CD4-positive, alpha-beta memory T cell (primary cell): ENCODE data around the gene CKS1B. TPM values are rescaled to one million over a fixed set of nuclear protein-coding genes. Genes with fewer than 3 reads are reported as not detected.
"Not testable (repeated sequence)": the region's sequence is repeated elsewhere in the genome, so short reads cannot be mapped to it uniquely, and the experiment has no call there.

Experiments used
- CTCF ChIA-PET: fragments of 350-600 bp; sonication (Branson Sonifier 250); formaldehyde crosslinking; loops from one replicate; lab custom pipeline; 2021; ENCODE audit warnings: inconsistent platforms; ENCODE audit not compliant: partially characterized antibody; lab: Charles Lee
- POLR2A ChIA-PET: fragments of 350-600 bp; sonication (Branson Sonifier 250); formaldehyde crosslinking; loops from one replicate; lab custom pipeline; 2021; ENCODE audit not compliant: partially characterized antibody; lab: Charles Lee
- DNase-seq, 5 donors: peaks; one replicate each; pipeline versions ENCODE4 v3.0.0 to v3.0.0-alpha.2; 2020 to 2022; ENCODE audit warnings: mixed read lengths in 1 of 5
- H3K27ac ChIP-seq: one replicate; pipeline ENCODE4 v1.7.0; 2013; ENCODE audit warnings: low read depth, low read length
- H3K27me3 ChIP-seq: 2 replicates; pipeline ENCODE4 v1.7.0; 2013; ENCODE audit warnings: mild to moderate bottlenecking, low read length, moderate library complexity; ENCODE audit not compliant: insufficient read depth
- H3K36me3 ChIP-seq: 2 replicates; pipeline ENCODE4 v1.7.0; 2013; ENCODE audit warnings: mild to moderate bottlenecking, low read length, moderate library complexity; ENCODE audit not compliant: insufficient read depth
- H3K4me1 ChIP-seq: 2 replicates; pipeline ENCODE4 v1.7.0; 2013; ENCODE audit warnings: mild to moderate bottlenecking, low read length, moderate library complexity; ENCODE audit not compliant: insufficient read depth
- H3K4me3 ChIP-seq, 2 donors: one replicate each; pipeline ENCODE4 v1.7.0; 2013; ENCODE audit warnings: low read length in 2 of 2, mild to moderate bottlenecking in 1 of 2
- H3K9me3 ChIP-seq, 2 donors: one replicate each; pipeline ENCODE4 v1.7.0; 2013; ENCODE audit warnings: low read length in 2 of 2, control low read depth in 1 of 2; ENCODE audit not compliant: control insufficient read depth in 1 of 2
- H3K27ac Mint-ChIP-seq, 7 donors: one replicate each; pipeline ENCODE4 v1.8.0; 2020 to 2021; ENCODE audit warnings: mixed read lengths in 7 of 7, mild to moderate bottlenecking in 6 of 7, inconsistent platforms in 3 of 7, moderate library complexity in 3 of 7
- H3K27me3 Mint-ChIP-seq, 2 donors: one replicate each; pipeline ENCODE4 v1.8.0; 2020 to 2021; ENCODE audit warnings: mixed read lengths in 2 of 2
- H3K36me3 Mint-ChIP-seq, 2 donors: one replicate each; pipeline ENCODE4 v1.8.0; 2020 to 2021; ENCODE audit warnings: mixed read lengths in 2 of 2, inconsistent platforms in 1 of 2, mild to moderate bottlenecking in 1 of 2
- H3K4me1 Mint-ChIP-seq, 4 donors: one replicate each; pipeline ENCODE4 v1.8.0; 2020 to 2021; ENCODE audit warnings: mixed read lengths in 4 of 4, mild to moderate bottlenecking in 1 of 4
- H3K4me3 Mint-ChIP-seq, 8 donors: one replicate each; pipeline ENCODE4 v1.8.0; 2020 to 2021; ENCODE audit warnings: mixed read lengths in 8 of 8, mild to moderate bottlenecking in 7 of 8, moderate library complexity in 6 of 8, inconsistent platforms in 3 of 8
- H3K9me3 Mint-ChIP-seq, 8 donors: one replicate each; pipeline ENCODE4 v1.8.0; 2020 to 2021; ENCODE audit warnings: mixed read lengths in 8 of 8, mild to moderate bottlenecking in 5 of 8, inconsistent platforms in 3 of 8, moderate library complexity in 1 of 8
- intact Hi-C: fragments of 100-400 bp; cut with micrococcal nuclease; formaldehyde crosslinking; loops from one replicate; pipeline ENCODE4 v1.15.1; 2023
- polyA plus RNA-seq, 2 donors: library from polyadenylated mRNA; unstranded; fragments of 300-500 nt; fragmentation: Illumina TruSeq; gene quantifications; one replicate each; pipeline ENCODE4 v1.2.3, GENCODE V29; 2021
- total RNA-seq, 2 experiments: library from RNA; stranded (reverse); gene quantifications; one replicate each; pipeline ENCODE4 v1.2.3, GENCODE V29; 2021

CKS1B gene
- total and polyA plus RNA-seq, 4 experiments from 2014 or later: 12.2 to 67.9 (median 31.6) TPM

GRCh38 chr1:154993572-154994268, 19.2 kb downstream of the CKS1B start, which contains the start of gene LENEP:
Gene LENEP (plus strand): TSS chr1:154993586. CDS start chr1:154993608, 22 bp downstream.
- Histone ChIP-seq H3K27me3 (no peaks in the 10 kb centered on the region), H3K27ac (no peak within 1 kb of the TSS), H3K4me3 (no peak within 1 kb of the TSS), H3K9me3 (no peaks in the 10 kb centered on the region), H3K4me1 (peaks cover 24% of the 10 kb centered on the region), H3K36me3 (peaks cover 17% of the 10 kb centered on the region)
- Mint-ChIP-seq H3K9me3 (peaks cover 0 to 3% (median 0%) of the 10 kb centered on the region in 8 donors), H3K4me3 (peak within 1 kb of the TSS in 1 of 8 donors; percentile 54), H3K4me1 (peaks cover 19 to 32% (median 25%) of the 10 kb centered on the region in 4 donors), H3K36me3 (peaks cover 12 to 27% of the 10 kb centered on the region in 2 donors), H3K27me3 (no peaks in the 10 kb centered on the region), H3K27ac (peak within 1 kb of the TSS in 3 of 7 donors; percentile 29 to 47 (median 40))
- intact Hi-C loops: no loop called here
- no peak for DNase-seq
- ChIA-PET POLR2A (interaction anchor here (0.6 to 38.9 kb wide), 7 partner anchors 8 to 179 kb away, joined by 3 to 1543 read pairs (median 7); partner anchors contain the start of genes CKS1B, FLAD1, KRTCAP2 and PBXIP1), CTCF (interaction anchor here (0.9 to 16.3 kb wide), 10 partner anchors 10 to 59 kb away, joined by 3 to 381 read pairs (median 4); partner anchors contain the start of genes ADAM15, FLAD1, PBXIP1 and PYGO2)

GRCh38 chr1:154994269-154994587, 19.7 kb downstream of the CKS1B start:
- Mint-ChIP-seq H3K9me3 (peaks cover 0 to 3% (median 0%) of the 10 kb centered on the region in 8 donors), H3K36me3 (peaks cover 8 to 22% of the 10 kb centered on the region in 2 donors), H3K4me3 (no peak overlapping the region), H3K27ac (peak overlapping the region in 2 of 7 donors; percentile 29 to 40), H3K27me3 (no peaks in the 10 kb centered on the region), H3K4me1 (peaks cover 19 to 32% (median 25%) of the 10 kb centered on the region in 4 donors)
- ChIA-PET CTCF (interaction anchor here (0.9 to 16.3 kb wide), 8 partner anchors 10 to 57 kb away, joined by 3 to 381 read pairs (median 6); partner anchors contain the start of genes ADAM15, FLAD1, PBXIP1 and PYGO2), POLR2A (interaction anchor here (0.5 to 38.9 kb wide), 6 partner anchors 8 to 860 kb away, joined by 4 to 1543 read pairs (median 8); partner anchors contain the start of genes CKS1B, FLAD1, PBXIP1 and PMVK)
- DNase-seq: no peak
- Histone ChIP-seq H3K27ac (no peak overlapping the region), H3K27me3 (no peaks in the 10 kb centered on the region), H3K9me3 (no peaks in the 10 kb centered on the region), H3K4me3 (no peak overlapping the region), H3K36me3 (peaks cover 12% of the 10 kb centered on the region), H3K4me1 (peaks cover 25% of the 10 kb centered on the region)
- intact Hi-C loops: no loop called here

GRCh38 chr1:154994591-154994990, 20.1 kb downstream of the CKS1B start:
- peak overlapping the region in 2 of 7 donors; percentile 18 to 40 for H3K27ac Mint-ChIP-seq
- intact Hi-C loops: no loop called here
- peaks cover 17 to 31% (median 25%) of the 10 kb centered on the region in 4 donors for H3K4me1 Mint-ChIP-seq

DNA sequence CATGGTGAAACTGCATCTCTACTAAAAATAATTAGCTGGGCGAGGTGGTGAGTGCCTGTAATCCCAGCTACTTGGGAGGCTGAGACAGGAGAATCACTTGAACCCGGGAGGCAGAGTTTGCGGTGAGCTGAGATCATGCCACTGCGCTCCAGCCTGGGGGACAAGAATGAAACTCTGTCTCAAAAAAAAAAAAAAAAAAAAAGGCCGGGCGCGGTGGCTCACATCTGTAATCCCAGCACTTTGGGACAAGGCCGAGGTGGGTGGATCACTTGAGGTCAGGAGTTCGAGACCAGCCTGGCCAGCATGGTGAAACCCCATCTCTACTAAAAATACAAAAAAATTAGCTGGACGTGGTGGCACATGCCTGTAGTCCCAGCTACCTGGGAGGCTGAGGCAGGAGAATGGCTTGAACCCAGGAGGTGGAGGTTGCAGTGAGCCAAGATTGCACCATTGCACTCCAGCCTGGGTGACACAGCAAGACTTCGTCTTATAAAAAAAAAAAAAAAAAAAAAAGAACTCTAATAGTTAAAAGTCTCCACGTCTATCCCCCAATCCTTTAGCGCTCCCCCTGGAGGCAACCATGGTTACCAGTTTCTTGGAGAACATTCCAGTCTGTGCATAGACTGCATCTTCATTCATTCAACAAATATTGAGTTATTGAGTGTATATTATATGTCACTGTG, 21.0 kb downstream of the CKS1B start:
- H3K9me3 ChIP-seq, H3K9me3 Mint-ChIP-seq, DNase-seq, H3K27ac Mint-ChIP-seq, intact Hi-C loops, H3K27me3 ChIP-seq, H3K36me3 ChIP-seq, H3K4me3 ChIP-seq, H3K4me3 Mint-ChIP-seq, H3K27ac ChIP-seq, H3K27me3 Mint-ChIP-seq: not testable (repeated sequence)
- H3K4me1 ChIP-seq: peaks cover 29% of the 10 kb centered on the region
- ChIA-PET POLR2A (interaction anchor here (0.8 to 38.9 kb wide), 4 partner anchors 9 to 25 kb away, joined by 3 to 1543 read pairs (median 36); partner anchors contain the start of genes CKS1B, FLAD1, PBXIP1 and PYGO2), CTCF (interaction anchor here (0.6 to 16.3 kb wide), 11 partner anchors 12 to 753 kb away, joined by 3 to 381 read pairs (median 3); partner anchors contain the start of genes ADAM15, FLAD1 and PYGO2)
- Mint-ChIP-seq H3K36me3 (peaks cover 0 to 15% of the 10 kb centered on the region in 2 donors), H3K4me1 (peaks cover 20 to 35% (median 29%) of the 10 kb centered on the region in 4 donors)

More at GRCh38 chr1:154994591-154994990, 20.1 kb downstream of the CKS1B start:
- Mint-ChIP-seq H3K27me3 (no peaks in the 10 kb centered on the region), H3K36me3 (peaks cover 4 to 18% of the 10 kb centered on the region in 2 donors), H3K9me3 (peaks cover 0 to 3% (median 0%) of the 10 kb centered on the region in 8 donors), H3K4me3 (no peak overlapping the region)
- Histone ChIP-seq H3K27me3 (no peaks in the 10 kb centered on the region), H3K27ac (no peak overlapping the region), H3K9me3 (no peaks in the 10 kb centered on the region), H3K4me1 (peaks cover 23% of the 10 kb centered on the region), H3K4me3 (no peak overlapping the region), H3K36me3 (peaks cover 10% of the 10 kb centered on the region)
- no peak for DNase-seq
- ChIA-PET CTCF (interaction anchor here (0.6 to 16.3 kb wide), 6 partner anchors 11 to 188 kb away, joined by 3 to 381 read pairs (median 10); partner anchors contain the start of genes ADAM15, FLAD1 and PYGO2), POLR2A (interaction anchor here (0.5 to 38.9 kb wide), 5 partner anchors 13 to 861 kb away, joined by 4 to 1543 read pairs (median 10); partner anchors contain the start of genes CKS1B, FLAD1, PBXIP1 and PMVK)

DNA sequence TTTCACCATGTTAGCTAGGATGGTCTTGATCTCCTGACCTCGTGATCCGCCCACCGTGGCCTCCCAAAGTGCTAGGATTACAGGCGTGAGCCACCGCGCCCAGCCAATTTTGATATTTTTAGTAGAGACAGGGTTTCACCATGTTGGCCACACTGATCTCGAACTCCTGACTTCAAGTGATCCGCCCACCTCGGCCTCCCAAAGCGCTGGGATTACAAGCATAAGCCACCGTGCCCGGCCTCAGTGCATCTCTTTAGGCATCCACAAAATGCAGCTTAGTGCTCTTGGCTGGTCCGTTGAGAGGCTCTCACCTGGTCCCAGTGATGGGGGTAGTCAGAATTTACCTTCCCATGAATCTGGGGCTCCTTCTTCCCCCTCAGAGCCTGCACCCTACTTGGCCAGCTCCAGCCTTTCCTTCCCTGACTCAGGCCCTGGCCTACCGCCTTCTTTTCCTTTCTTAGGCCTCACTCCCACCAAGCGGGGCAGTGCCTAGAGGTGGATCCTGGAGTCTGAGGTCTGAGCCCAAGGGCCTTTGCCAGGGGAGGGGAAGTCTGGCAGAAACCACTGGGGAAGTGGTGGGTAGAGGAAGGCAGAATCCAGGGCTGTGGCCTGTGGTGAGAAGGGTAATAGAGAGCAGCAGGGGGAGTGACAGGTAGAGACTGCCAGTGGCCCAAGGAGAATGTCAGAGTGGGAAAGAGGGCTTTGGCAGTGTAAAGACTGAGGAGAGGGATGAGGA, 22.7 kb downstream of the CKS1B start:
- Mint-ChIP-seq H3K9me3 (peaks cover 0 to 3% (median 0%) of the 10 kb centered on the region in 8 donors), H3K36me3 (peaks cover 0 to 19% of the 10 kb centered on the region in 2 donors), H3K4me1 (peaks cover 20 to 36% (median 31%) of the 10 kb centered on the region in 4 donors), H3K27ac (peak overlapping the region in 6 of 7 donors; percentile 33 to 90 (median 46)), H3K27me3 (no peaks in the 10 kb centered on the region), H3K4me3 (peak overlapping the region in 5 of 8 donors; percentile 21 to 69 (median 42))
- ChIA-PET CTCF (interaction anchor here (1.0 to 16.3 kb wide), 8 partner anchors 9 to 88 kb away, joined by 3 to 381 read pairs (median 5); partner anchors contain the start of genes ADAM15, CKS1B and SHC1), POLR2A (interaction anchor here (0.5 to 38.9 kb wide), 5 partner anchors 10 to 146 kb away, joined by 3 to 1543 read pairs (median 67); partner anchors contain the start of genes CKS1B, FLAD1, PBXIP1 and PYGO2)
- Histone ChIP-seq H3K27me3 (no peaks in the 10 kb centered on the region), H3K9me3 (no peaks in the 10 kb centered on the region), H3K27ac (no peak overlapping the region), H3K4me1 (peaks cover 29% of the 10 kb centered on the region), H3K4me3 (no peak overlapping the region), H3K36me3 (no peaks in the 10 kb centered on the region)
- DNase-seq: no peak
- intact Hi-C loops: no loop called here

DNA sequence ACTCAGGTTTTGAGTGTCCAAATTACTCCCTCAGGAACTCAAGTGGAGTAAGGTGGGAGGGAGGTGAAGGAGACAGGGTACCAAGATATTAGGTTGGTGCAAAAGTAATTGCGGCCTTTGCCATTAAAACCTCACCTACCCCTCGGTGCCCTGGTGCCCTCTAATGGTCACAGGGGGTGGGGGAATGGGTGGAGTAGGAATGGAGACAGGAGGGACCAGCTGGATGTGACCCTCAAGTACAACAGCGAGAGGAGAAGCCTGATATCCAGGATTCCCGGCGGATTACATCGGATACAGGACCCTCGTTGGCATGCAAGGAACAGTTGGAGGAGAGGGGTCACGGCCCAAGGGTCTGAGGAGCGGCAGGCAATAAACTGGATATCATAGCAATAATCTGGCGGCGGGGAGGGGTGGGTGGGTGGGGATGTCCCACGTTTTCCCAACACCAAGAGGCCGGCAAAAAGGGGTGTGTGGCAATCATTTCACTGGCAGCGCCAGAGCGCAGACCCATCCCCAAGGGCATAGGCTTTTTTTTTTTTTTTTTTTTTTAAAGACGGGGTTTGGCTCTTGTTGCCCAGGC, 23.8 kb downstream of the CKS1B start:
- Mint-ChIP-seq H3K36me3 (peaks cover 0 to 19% of the 10 kb centered on the region in 2 donors), H3K27me3 (no peaks in the 10 kb centered on the region), H3K9me3 (peaks cover 0 to 3% (median 0%) of the 10 kb centered on the region in 8 donors), H3K4me1 (peaks cover 20 to 43% (median 31%) of the 10 kb centered on the region in 4 donors), H3K4me3 (peak overlapping the region in 3 of 8 donors; percentile 20 to 69 (median 62)), H3K27ac (peak overlapping the region in 6 of 7 donors; percentile 18 to 96 (median 79))
- Histone ChIP-seq H3K4me3 (no peak overlapping the region), H3K4me1 (peaks cover 29% of the 10 kb centered on the region), H3K36me3 (no peaks in the 10 kb centered on the region), H3K9me3 (no peaks in the 10 kb centered on the region), H3K27ac (no peak overlapping the region), H3K27me3 (no peaks in the 10 kb centered on the region)
- POLR2A ChIA-PET: interaction anchor here (1.0 to 38.9 kb wide), 5 partner anchors 8 to 61 kb away, joined by 3 to 1543 read pairs (median 27); partner anchors contain the start of genes CKS1B, FLAD1, PBXIP1 and PMVK
- DNase-seq: no peak
- CTCF ChIA-PET: interaction anchor here (0.6 to 16.3 kb wide), 12 partner anchors 11 to 81 kb away, joined by 3 to 381 read pairs (median 16); partner anchors contain the start of genes CKS1B, FLAD1, PBXIP1 and PMVK
- intact Hi-C loops: no loop called here
